Immature natural killer cell (primary cell): ENCODE results near the gene SLC29A3. TPM values are rescaled to one million over a fixed set of nuclear protein-coding genes. Genes with fewer than 3 reads are reported as not detected.

Experiments
- DNase-seq, 3 donors: peaks; one replicate each; pipeline ENCODE4 v3.0.0; 2022; ENCODE audit warnings: mixed read lengths in 1 of 3
- H3K27ac Mint-ChIP-seq, 6 donors: one replicate each; pipeline ENCODE4 v1.8.0; 2020; ENCODE audit warnings: mixed read lengths in 6 of 6, mild to moderate bottlenecking in 5 of 6, inconsistent platforms in 4 of 6, moderate library complexity in 3 of 6
- H3K27me3 Mint-ChIP-seq, 3 donors: one replicate each; pipeline ENCODE4 v1.8.0; 2020 to 2021; ENCODE audit warnings: low read depth in 3 of 3, mild to moderate bottlenecking in 3 of 3, mixed read lengths in 3 of 3, moderate library complexity in 3 of 3, inconsistent platforms in 1 of 3
- H3K36me3 Mint-ChIP-seq, 3 donors: one replicate each; pipeline ENCODE4 v1.8.0; 2020; ENCODE audit warnings: mixed read lengths in 3 of 3, inconsistent platforms in 2 of 3, mild to moderate bottlenecking in 2 of 3
- H3K4me1 Mint-ChIP-seq, 2 donors: one replicate each; pipeline ENCODE4 v1.8.0; 2020; ENCODE audit warnings: inconsistent platforms in 2 of 2, mild to moderate bottlenecking in 2 of 2, mixed read lengths in 2 of 2, moderate library complexity in 1 of 2
- H3K4me3 Mint-ChIP-seq, 5 donors: one replicate each; pipeline ENCODE4 v1.8.0; 2020; ENCODE audit warnings: mild to moderate bottlenecking in 5 of 5, mixed read lengths in 5 of 5, inconsistent platforms in 3 of 5, moderate library complexity in 3 of 5
- H3K9me3 Mint-ChIP-seq, 6 donors: one replicate each; pipeline ENCODE4 v1.8.0; 2020; ENCODE audit warnings: mild to moderate bottlenecking in 6 of 6, mixed read lengths in 6 of 6, inconsistent platforms in 4 of 6, moderate library complexity in 3 of 6
- polyA plus RNA-seq, 3 donors: library from polyadenylated mRNA; unstranded; fragments of 300-500 nt; fragmentation: Illumina TruSeq; gene quantifications; one replicate each; pipeline ENCODE4 v1.2.3, GENCODE V29; 2021

Gene SLC29A3
- polyA plus RNA-seq, 3 donors from 2014 or later = 7.9 to 12.8 (median 11.7) TPM

- H3K27ac Mint-ChIP-seq = no peak overlapping the region
- no peaks in the 10 kb centered on the region for H3K36me3 Mint-ChIP-seq
- DNase-seq = no peak
- peaks cover 2 to 10% (median 9%) of the 10 kb centered on the region in 3 donors for H3K27me3 Mint-ChIP-seq
- peaks cover 0 to under 1% of the 10 kb centered on the region in 2 donors for H3K4me1 Mint-ChIP-seq
- H3K9me3 Mint-ChIP-seq = no peaks in the 10 kb centered on the region
- H3K4me3 Mint-ChIP-seq = no peak overlapping the region
Observed at GRCh38 chr10:71390461-71390835, 71.4 kb downstream of the SLC29A3 start.

GRCh38 chr10:71390921-71391690 lies 72.0 kb downstream of the SLC29A3 start:
- Mint-ChIP-seq H3K9me3 (no peaks in the 10 kb centered on the region), H3K36me3 (no peaks in the 10 kb centered on the region), H3K27ac (no peak overlapping the region), H3K27me3 (peaks cover 2 to 14% (median 9%) of the 10 kb centered on the region in 3 donors), H3K4me1 (peaks cover 2 to 7% of the 10 kb centered on the region in 2 donors), H3K4me3 (no peak overlapping the region)
- DNase-seq = no peak

GRCh38 chr10:71391701-71392100 lies 72.6 kb downstream of the SLC29A3 start:
- DNase-seq = no peak
- Mint-ChIP-seq H3K27ac (no peak overlapping the region), H3K4me3 (no peak overlapping the region), H3K27me3 (peaks cover 2 to 15% (median 9%) of the 10 kb centered on the region in 3 donors), H3K36me3 (no peaks in the 10 kb centered on the region), H3K4me1 (peaks cover 2 to 7% of the 10 kb centered on the region in 2 donors), H3K9me3 (no peaks in the 10 kb centered on the region)

GRCh38 chr10:71392292-71392691 lies 73.2 kb downstream of the SLC29A3 start:
- no peak overlapping the region for H3K27ac Mint-ChIP-seq
- no peaks in the 10 kb centered on the region for H3K9me3 Mint-ChIP-seq
- peaks cover 2 to 7% of the 10 kb centered on the region in 2 donors for H3K4me1 Mint-ChIP-seq
- no peak for DNase-seq
- peaks cover 2 to 15% (median 9%) of the 10 kb centered on the region in 3 donors for H3K27me3 Mint-ChIP-seq
- H3K36me3 Mint-ChIP-seq = no peaks in the 10 kb centered on the region
- no peak overlapping the region for H3K4me3 Mint-ChIP-seq

GRCh38 chr10:71392791-71393781 lies 74.0 kb downstream of the SLC29A3 start:
- H3K27ac Mint-ChIP-seq = no peak overlapping the region
- peaks cover 5 to 15% (median 13%) of the 10 kb centered on the region in 3 donors for H3K27me3 Mint-ChIP-seq
- no peak for DNase-seq
- H3K9me3 Mint-ChIP-seq = no peaks in the 10 kb centered on the region
- no peaks in the 10 kb centered on the region for H3K36me3 Mint-ChIP-seq
- no peak overlapping the region for H3K4me3 Mint-ChIP-seq
- H3K4me1 Mint-ChIP-seq = peaks cover 5 to 7% of the 10 kb centered on the region in 2 donors

GRCh38 chr10:71393841-71394475 lies 74.9 kb downstream of the SLC29A3 start:
- peaks cover 9 to 18% (median 13%) of the 10 kb centered on the region in 3 donors for H3K27me3 Mint-ChIP-seq
- DNase-seq = no peak
- no peaks in the 10 kb centered on the region for H3K9me3 Mint-ChIP-seq
- peak overlapping the region in 1 of 6 donors; percentile 38 for H3K27ac Mint-ChIP-seq
- H3K4me1 Mint-ChIP-seq = peaks cover 5 to 7% of the 10 kb centered on the region in 2 donors
- no peaks in the 10 kb centered on the region for H3K36me3 Mint-ChIP-seq
- peak overlapping the region in 1 of 5 donors; percentile 26 for H3K4me3 Mint-ChIP-seq

GRCh38 chr10:71394926-71395562 lies 76.0 kb downstream of the SLC29A3 start:
- Mint-ChIP-seq H3K4me3 (peak overlapping the region in 2 of 5 donors; percentile 50 to 64), H3K4me1 (peaks cover 5 to 7% of the 10 kb centered on the region in 2 donors), H3K9me3 (no peaks in the 10 kb centered on the region), H3K36me3 (no peaks in the 10 kb centered on the region), H3K27me3 (peaks cover 13 to 24% (median 15%) of the 10 kb centered on the region in 3 donors), H3K27ac (no peak overlapping the region)
- DNase-seq = no peak

- Mint-ChIP-seq H3K9me3 (no peaks in the 10 kb centered on the region), H3K4me3 (peak overlapping the region; percentile 40 to 76 (median 64)), H3K36me3 (no peaks in the 10 kb centered on the region), H3K4me1 (peaks cover 5 to 7% of the 10 kb centered on the region in 2 donors), H3K27ac (no peak overlapping the region), H3K27me3 (peaks cover 11 to 26% (median 15%) of the 10 kb centered on the region in 3 donors)
- no peak for DNase-seq
Observed at GRCh38 chr10:71395621-71396020, 76.6 kb downstream of the SLC29A3 start.

- DNase-seq = peak; percentile 24 to 29 (median 28)
Observed at GRCh38 chr10:71396084-71396710, 77.1 kb downstream of the SLC29A3 start.

GRCh38 chr10:71396711-71397295 lies 77.7 kb downstream of the SLC29A3 start, which contains the start of gene CDH23:
TSS of gene CDH23 (plus strand) at chr10:71396920. CDS start at chr10:71439832, 42,912 bp downstream.
- Mint-ChIP-seq H3K27ac (no peak within 1 kb of the TSS), H3K4me1 (peaks cover 5 to 7% of the 10 kb centered on the region in 2 donors), H3K36me3 (no peaks in the 10 kb centered on the region), H3K27me3 (peaks cover 11 to 27% (median 12%) of the 10 kb centered on the region in 3 donors), H3K4me3 (peak within 1 kb of the TSS; percentile 52 to 76 (median 64)), H3K9me3 (no peaks in the 10 kb centered on the region)
- DNase-seq = no peak

More at GRCh38 chr10:71396084-71396710, 77.1 kb downstream of the SLC29A3 start:
- no peaks in the 10 kb centered on the region for H3K36me3 Mint-ChIP-seq
- H3K27ac Mint-ChIP-seq = no peak overlapping the region
- H3K4me1 Mint-ChIP-seq = peaks cover 5 to 7% of the 10 kb centered on the region in 2 donors
- peaks cover 11 to 26% (median 15%) of the 10 kb centered on the region in 3 donors for H3K27me3 Mint-ChIP-seq
- H3K4me3 Mint-ChIP-seq = peak overlapping the region; percentile 52 to 76 (median 64)
- H3K9me3 Mint-ChIP-seq = no peaks in the 10 kb centered on the region

GRCh38 chr10:71397296-71398212 lies 78.5 kb downstream of the SLC29A3 start:
- Mint-ChIP-seq H3K27ac (no peak overlapping the region), H3K27me3 (peaks cover 11 to 27% (median 15%) of the 10 kb centered on the region in 3 donors), H3K4me1 (peaks cover 5 to 7% of the 10 kb centered on the region in 2 donors), H3K4me3 (peak overlapping the region in 4 of 5 donors; percentile 36 to 63 (median 52)), H3K36me3 (no peaks in the 10 kb centered on the region), H3K9me3 (no peaks in the 10 kb centered on the region)
- no peak for DNase-seq
